HepG2 (cell line): ENCODE results near the gene TMEM235. TPM values are rescaled to one million over a fixed set of nuclear protein-coding genes. Genes with fewer than 3 reads are reported as not detected.
A peak's percentile ranks its signal among the peaks of the same experiment; 100 is the strongest.

Experiments
- ETV6 ChIP-seq: sonication (generic); formaldehyde crosslinking; conservative IDR thresholded peaks from 2 replicates; pipeline ENCODE4 v1.4.0; 2020; ENCODE audit warnings: missing genetic modification reagents
- PBX3 ChIP-seq: sonication (generic); formaldehyde crosslinking; IDR thresholded peaks from 2 replicates; pipeline ENCODE4 v1.8.1; 2023; ENCODE audit warnings: missing genetic modification reagents, inconsistent platforms, borderline replicate concordance
- PRDM15 ChIP-seq: sonication (generic); formaldehyde crosslinking; IDR thresholded peaks from 2 replicates; pipeline ENCODE4 v1.4.0; 2020; ENCODE audit warnings: missing genetic modification reagents
- ZNF501 ChIP-seq: sonication (generic); formaldehyde crosslinking; IDR thresholded peaks from 2 replicates; pipeline ENCODE4 v1.5.1; 2020; ENCODE audit warnings: mild to moderate bottlenecking, moderate library complexity, missing genetic modification reagents
- ZNF883 ChIP-seq: sonication (generic); formaldehyde crosslinking; IDR thresholded peaks from 2 replicates; pipeline ENCODE4 v1.5.1; 2020; ENCODE audit warnings: mild to moderate bottlenecking, missing genetic modification reagents; ENCODE audit errors: not compliant biosample characterization
- polyA plus RNA-seq, 8 experiments: library from polyadenylated mRNA; depleted of rRNA in 3 of 8; stranded (reverse) in 7 of 8; unstranded in 1 of 8; fragments of >200 nt; fragmentation: Illumina TruSeq in 4 of 8; extraction: Trizol in 4 of 8; gene quantifications; 2 replicates each; pipeline versions ENCODE4 v1.2.1 to v1.2.3, GENCODE V29; 2011 to 2016; ENCODE audit warnings: low read depth in 4 of 8, missing spikeins in 1 of 8, mixed read lengths in 1 of 8; ENCODE audit not compliant: insufficient read depth in 1 of 8
- total RNA-seq, 5 experiments: library from RNA; depleted of rRNA; stranded (reverse); fragments of >200 nt; fragmentation: Illumina TruSeq; extraction: Trizol; gene quantifications; 2 replicates each; pipeline ENCODE4 v1.2.3, GENCODE V29; 2016; ENCODE audit warnings: low read depth in 1 of 5
- TF ChIP-seq, protein P1 (sequence below): sonication (generic); formaldehyde crosslinking; IDR thresholded peaks from 2 replicates; pipeline ENCODE4 v1.5.0; 2020; ENCODE audit warnings: mild to moderate bottlenecking, missing genetic modification reagents, borderline replicate concordance
- TF ChIP-seq, protein P2 (sequence below): sonication (generic); formaldehyde crosslinking; IDR thresholded peaks from 2 replicates; pipeline ENCODE4 v1.4.0; 2020; ENCODE audit warnings: low read depth, mild to moderate bottlenecking, missing genetic modification reagents
- TF ChIP-seq, protein P3 (sequence below): sonication (generic); formaldehyde crosslinking; IDR thresholded peaks from 2 replicates; pipeline ENCODE4 v1.5.0; 2020; ENCODE audit warnings: missing genetic modification reagents
- TF ChIP-seq, protein P4 (sequence below): sonication (generic); formaldehyde crosslinking; IDR thresholded peaks from 2 replicates; pipeline ENCODE4 v1.8.0; 2022; ENCODE audit warnings: low read depth, missing genetic modification reagents
- TF ChIP-seq, protein P5 (sequence below): sonication (generic); formaldehyde crosslinking; IDR thresholded peaks from 2 replicates; pipeline ENCODE4 v1.4.0; 2020; ENCODE audit warnings: missing genetic modification reagents; ENCODE audit errors: not compliant biosample characterization
- TF ChIP-seq, protein P6 (sequence below): sonication (generic); formaldehyde crosslinking; IDR thresholded peaks from 2 replicates; pipeline ENCODE4 v1.5.1; 2020; ENCODE audit warnings: missing genetic modification reagents, mild to moderate bottlenecking, borderline replicate concordance

Gene TMEM235
- total and polyA plus RNA-seq, 2 of the 13 experiments (the other 11 are each of a cell fraction or from before 2014, with no cell fraction given), result not detected

- TF ChIP-seq, protein P1, sequence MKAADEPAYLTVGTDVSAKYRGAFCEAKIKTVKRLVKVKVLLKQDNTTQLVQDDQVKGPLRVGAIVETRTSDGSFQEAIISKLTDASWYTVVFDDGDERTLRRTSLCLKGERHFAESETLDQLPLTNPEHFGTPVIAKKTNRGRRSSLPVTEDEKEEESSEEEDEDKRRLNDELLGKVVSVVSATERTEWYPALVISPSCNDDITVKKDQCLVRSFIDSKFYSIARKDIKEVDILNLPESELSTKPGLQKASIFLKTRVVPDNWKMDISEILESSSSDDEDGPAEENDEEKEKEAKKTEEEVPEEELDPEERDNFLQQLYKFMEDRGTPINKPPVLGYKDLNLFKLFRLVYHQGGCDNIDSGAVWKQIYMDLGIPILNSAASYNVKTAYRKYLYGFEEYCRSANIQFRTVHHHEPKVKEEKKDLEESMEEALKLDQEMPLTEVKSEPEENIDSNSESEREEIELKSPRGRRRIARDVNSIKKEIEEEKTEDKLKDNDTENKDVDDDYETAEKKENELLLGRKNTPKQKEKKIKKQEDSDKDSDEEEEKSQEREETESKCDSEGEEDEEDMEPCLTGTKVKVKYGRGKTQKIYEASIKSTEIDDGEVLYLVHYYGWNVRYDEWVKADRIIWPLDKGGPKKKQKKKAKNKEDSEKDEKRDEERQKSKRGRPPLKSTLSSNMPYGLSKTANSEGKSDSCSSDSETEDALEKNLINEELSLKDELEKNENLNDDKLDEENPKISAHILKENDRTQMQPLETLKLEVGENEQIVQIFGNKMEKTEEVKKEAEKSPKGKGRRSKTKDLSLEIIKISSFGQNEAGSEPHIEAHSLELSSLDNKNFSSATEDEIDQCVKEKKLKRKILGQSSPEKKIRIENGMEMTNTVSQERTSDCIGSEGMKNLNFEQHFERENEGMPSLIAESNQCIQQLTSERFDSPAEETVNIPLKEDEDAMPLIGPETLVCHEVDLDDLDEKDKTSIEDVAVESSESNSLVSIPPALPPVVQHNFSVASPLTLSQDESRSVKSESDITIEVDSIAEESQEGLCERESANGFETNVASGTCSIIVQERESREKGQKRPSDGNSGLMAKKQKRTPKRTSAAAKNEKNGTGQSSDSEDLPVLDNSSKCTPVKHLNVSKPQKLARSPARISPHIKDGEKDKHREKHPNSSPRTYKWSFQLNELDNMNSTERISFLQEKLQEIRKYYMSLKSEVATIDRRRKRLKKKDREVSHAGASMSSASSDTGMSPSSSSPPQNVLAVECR (CRISPR knock-in tag), result peak; percentile 90
- TF ChIP-seq, protein P2, sequence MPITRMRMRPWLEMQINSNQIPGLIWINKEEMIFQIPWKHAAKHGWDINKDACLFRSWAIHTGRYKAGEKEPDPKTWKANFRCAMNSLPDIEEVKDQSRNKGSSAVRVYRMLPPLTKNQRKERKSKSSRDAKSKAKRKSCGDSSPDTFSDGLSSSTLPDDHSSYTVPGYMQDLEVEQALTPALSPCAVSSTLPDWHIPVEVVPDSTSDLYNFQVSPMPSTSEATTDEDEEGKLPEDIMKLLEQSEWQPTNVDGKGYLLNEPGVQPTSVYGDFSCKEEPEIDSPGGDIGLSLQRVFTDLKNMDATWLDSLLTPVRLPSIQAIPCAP (CRISPR knock-in tag), result no peak
- TF ChIP-seq, protein P3, sequence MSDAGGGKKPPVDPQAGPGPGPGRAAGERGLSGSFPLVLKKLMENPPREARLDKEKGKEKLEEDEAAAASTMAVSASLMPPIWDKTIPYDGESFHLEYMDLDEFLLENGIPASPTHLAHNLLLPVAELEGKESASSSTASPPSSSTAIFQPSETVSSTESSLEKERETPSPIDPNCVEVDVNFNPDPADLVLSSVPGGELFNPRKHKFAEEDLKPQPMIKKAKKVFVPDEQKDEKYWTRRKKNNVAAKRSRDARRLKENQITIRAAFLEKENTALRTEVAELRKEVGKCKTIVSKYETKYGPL (CRISPR knock-in tag), result peak; percentile 90; the same call in 1 of the 2 replicates
- TF ChIP-seq, protein P4, sequence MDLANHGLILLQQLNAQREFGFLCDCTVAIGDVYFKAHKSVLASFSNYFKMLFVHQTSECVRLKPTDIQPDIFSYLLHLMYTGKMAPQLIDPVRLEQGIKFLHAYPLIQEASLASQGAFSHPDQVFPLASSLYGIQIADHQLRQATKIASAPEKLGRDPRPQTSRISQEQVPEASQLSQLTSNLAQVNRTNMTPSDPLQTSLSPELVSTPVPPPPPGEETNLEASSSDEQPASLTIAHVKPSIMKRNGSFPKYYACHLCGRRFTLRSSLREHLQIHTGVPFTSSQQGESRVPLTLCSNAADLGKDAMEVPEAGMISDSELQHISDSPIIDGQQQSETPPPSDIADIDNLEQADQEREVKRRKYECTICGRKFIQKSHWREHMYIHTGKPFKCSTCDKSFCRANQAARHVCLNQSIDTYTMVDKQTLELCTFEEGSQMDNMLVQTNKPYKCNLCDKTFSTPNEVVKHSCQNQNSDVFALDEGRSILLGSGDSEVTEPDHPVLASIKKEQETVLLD (CRISPR knock-in tag), result peak; percentile 55; the same call in 1 of the 2 replicates
- TF ChIP-seq PRDM15 (CRISPR knock-in tag), result 0 out of 2 replicates have a peak, but pooled peaks have one; percentile 16
- TF ChIP-seq, protein P5, sequence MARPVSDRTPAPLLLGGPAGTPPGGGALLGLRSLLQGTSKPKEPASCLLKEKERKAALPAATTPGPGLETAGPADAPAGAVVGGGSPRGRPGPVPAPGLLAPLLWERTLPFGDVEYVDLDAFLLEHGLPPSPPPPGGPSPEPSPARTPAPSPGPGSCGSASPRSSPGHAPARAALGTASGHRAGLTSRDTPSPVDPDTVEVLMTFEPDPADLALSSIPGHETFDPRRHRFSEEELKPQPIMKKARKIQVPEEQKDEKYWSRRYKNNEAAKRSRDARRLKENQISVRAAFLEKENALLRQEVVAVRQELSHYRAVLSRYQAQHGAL (CRISPR knock-in tag), result no peak
- peak; percentile 89 for TF ChIP-seq ETV6
- TF ChIP-seq, protein P6, sequence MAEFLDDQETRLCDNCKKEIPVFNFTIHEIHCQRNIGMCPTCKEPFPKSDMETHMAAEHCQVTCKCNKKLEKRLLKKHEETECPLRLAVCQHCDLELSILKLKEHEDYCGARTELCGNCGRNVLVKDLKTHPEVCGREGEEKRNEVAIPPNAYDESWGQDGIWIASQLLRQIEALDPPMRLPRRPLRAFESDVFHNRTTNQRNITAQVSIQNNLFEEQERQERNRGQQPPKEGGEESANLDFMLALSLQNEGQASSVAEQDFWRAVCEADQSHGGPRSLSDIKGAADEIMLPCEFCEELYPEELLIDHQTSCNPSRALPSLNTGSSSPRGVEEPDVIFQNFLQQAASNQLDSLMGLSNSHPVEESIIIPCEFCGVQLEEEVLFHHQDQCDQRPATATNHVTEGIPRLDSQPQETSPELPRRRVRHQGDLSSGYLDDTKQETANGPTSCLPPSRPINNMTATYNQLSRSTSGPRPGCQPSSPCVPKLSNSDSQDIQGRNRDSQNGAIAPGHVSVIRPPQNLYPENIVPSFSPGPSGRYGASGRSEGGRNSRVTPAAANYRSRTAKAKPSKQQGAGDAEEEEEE, result no peak
- TF ChIP-seq ZNF501 (CRISPR knock-in tag), result peak; percentile 98
- peak; percentile 94 for TF ChIP-seq ZNF883
- TF ChIP-seq PBX3 (CRISPR knock-in tag), result peak; percentile 92
These were observed 22.7 kb downstream of the TMEM235 start (continued) for GRCh38 chr17:78253946-78254672.
